ENCODE data around the gene ARHGAP24.

ARHGAP24 gene

GRCh38 chr4:85865256-85865655, 390.3 kb downstream of the ARHGAP24 start:
- no peak for TF ChIP-seq EP300 (IDR thresholded peaks at IDR 0.05; ENCODE audit: borderline replicate concordance)
- TF ChIP-seq RAD21 (IDR thresholded peaks at IDR 0.05; ENCODE audit: low read depth): no peak

GRCh38 chr4:85866508-85866907, 391.6 kb downstream of the ARHGAP24 start:
- TF ChIP-seq CEBPB (IDR thresholded peaks at IDR 0.05) (no peak), TCF12 (IDR thresholded peaks at IDR 0.05; ENCODE audit: low read depth) (no peak), TEAD4 (IDR thresholded peaks at IDR 0.05) (no peak), ZBTB7A (IDR thresholded peaks at IDR 0.05; ENCODE audit: low read depth) (no peak)

GRCh38 chr4:85867271-85867670, 392.3 kb downstream of the ARHGAP24 start:
- TF ChIP-seq TEAD4 (IDR thresholded peaks at IDR 0.05): no peak
- TF ChIP-seq MAX (IDR thresholded peaks at IDR 0.05): no peak
- no peak for TF ChIP-seq RAD21 (IDR thresholded peaks at IDR 0.05; ENCODE audit: low read depth)
- no peak for TF ChIP-seq NFIC (IDR thresholded peaks at IDR 0.05)
- TF ChIP-seq EGR1 (IDR thresholded peaks at IDR 0.05): no peak
- TF ChIP-seq REST (IDR thresholded peaks at IDR 0.05; ENCODE audit: low read depth): no peak
- TF ChIP-seq FOXM1 (IDR thresholded peaks at IDR 0.05; ENCODE audit: borderline replicate concordance, low read depth): no peak
- TF ChIP-seq CEBPB (IDR thresholded peaks at IDR 0.05): no peak
- no peak for TF ChIP-seq EP300 (IDR thresholded peaks at IDR 0.05; ENCODE audit: borderline replicate concordance)

GRCh38 chr4:85869181-85869580, 394.2 kb downstream of the ARHGAP24 start:
- TF ChIP-seq NFIC (IDR thresholded peaks at IDR 0.05) (no peak), CEBPB (IDR thresholded peaks at IDR 0.05) (no peak), ZBTB7A (IDR thresholded peaks at IDR 0.05; ENCODE audit: low read depth) (no peak), EP300 (IDR thresholded peaks at IDR 0.05; ENCODE audit: borderline replicate concordance) (no peak), YY1 (IDR thresholded peaks at IDR 0.05; ENCODE audit: low read depth) (no peak), REST (IDR thresholded peaks at IDR 0.05; ENCODE audit: low read depth) (no peak), EGR1 (IDR thresholded peaks at IDR 0.05) (no peak), TEAD4 (IDR thresholded peaks at IDR 0.05) (no peak), CREB1 (IDR thresholded peaks at IDR 0.05; ENCODE audit: low read depth) (no peak)

- no peak for TF ChIP-seq FOXM1 (IDR thresholded peaks at IDR 0.05; ENCODE audit: borderline replicate concordance, low read depth)
Measured at GRCh38 chr4:85870298-85871083, 395.5 kb downstream of the ARHGAP24 start.

GRCh38 chr4:85873566-85873965, 398.6 kb downstream of the ARHGAP24 start:
- TF ChIP-seq EP300 (IDR thresholded peaks at IDR 0.05; ENCODE audit: borderline replicate concordance) (no peak), MAX (IDR thresholded peaks at IDR 0.05) (no peak), ZBTB7A (IDR thresholded peaks at IDR 0.05; ENCODE audit: low read depth) (no peak), TCF12 (IDR thresholded peaks at IDR 0.05; ENCODE audit: low read depth) (no peak), TEAD4 (IDR thresholded peaks at IDR 0.05) (no peak), USF1 (IDR thresholded peaks at IDR 0.05) (no peak), FOXM1 (IDR thresholded peaks at IDR 0.05; ENCODE audit: borderline replicate concordance, low read depth) (no peak), NFIC (IDR thresholded peaks at IDR 0.05) (no peak), TAF1 (IDR thresholded peaks at IDR 0.05; ENCODE audit: low read depth) (no peak), CEBPB (IDR thresholded peaks at IDR 0.05) (no peak), RAD21 (IDR thresholded peaks at IDR 0.05; ENCODE audit: low read depth) (no peak), CREB1 (IDR thresholded peaks at IDR 0.05; ENCODE audit: low read depth) (no peak), EGR1 (IDR thresholded peaks at IDR 0.05) (no peak), YY1 (IDR thresholded peaks at IDR 0.05; ENCODE audit: low read depth) (no peak), REST (IDR thresholded peaks at IDR 0.05; ENCODE audit: low read depth) (no peak)
